Measurements from ENCODE around the gene WDR45.

WDR45 gene

DNA sequence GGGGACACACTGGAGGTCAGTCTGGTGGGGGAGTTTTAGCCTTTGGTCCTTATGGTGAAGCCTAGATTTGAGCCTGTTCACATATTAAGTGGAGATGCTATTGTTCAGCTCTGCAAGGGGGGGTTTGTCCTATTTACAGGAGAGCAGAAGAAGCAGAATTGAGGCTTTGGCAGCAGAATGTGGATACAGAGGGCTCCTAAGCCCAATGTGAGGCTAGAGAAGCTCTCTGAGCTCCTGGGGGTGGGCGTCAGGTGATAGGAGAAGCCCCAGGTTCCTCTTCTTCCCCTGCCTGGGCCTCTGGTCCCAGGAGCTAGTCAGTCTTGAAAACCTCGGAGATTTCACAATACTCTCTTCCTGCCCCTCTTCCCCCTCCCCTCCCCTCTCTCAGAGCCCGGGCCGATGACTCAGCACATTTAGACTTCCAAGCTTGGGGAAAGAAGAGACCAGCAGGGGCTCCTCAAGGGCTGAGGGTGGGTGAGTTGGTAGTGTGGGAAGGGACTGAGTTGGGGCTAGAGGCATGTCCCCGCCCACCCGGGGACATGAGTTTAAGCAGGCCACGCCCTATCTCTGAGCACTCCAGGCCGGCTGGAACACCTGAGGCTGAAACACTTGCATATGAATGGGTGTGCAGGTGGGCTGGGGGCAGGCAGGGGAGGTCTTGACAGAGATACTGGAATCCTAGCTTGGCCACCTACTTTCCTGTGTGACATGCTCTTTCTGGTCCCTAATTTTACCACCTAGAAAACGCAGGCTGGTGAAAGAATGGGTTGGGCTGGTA, 39.9 kb downstream of the WDR45 start:
- Histone ChIP-seq H3K4me2 (peak overlapping the region; percentile 53), H3K79me2 (ENCODE audit: insufficient read depth, low read depth) (peaks cover 26% of the 10 kb centered on the region), H3K36me3 (ENCODE audit: insufficient read depth) (no peaks in the 10 kb centered on the region), H3K4me1 (ENCODE audit: low read depth, poor library complexity, severe bottlenecking) (peaks cover 26% of the 10 kb centered on the region), H2AFZ (ENCODE audit: low read depth) (peak overlapping the region; percentile 26; the same call in 1 of the 2 replicates), H4K20me1 (ENCODE audit: insufficient read depth) (no peaks in the 10 kb centered on the region), H3K27ac (peak overlapping the region; percentile 67), H3K9ac (peak overlapping the region; percentile 32; the same call in 1 of the 2 replicates), H3K4me3 (IDR thresholded peaks at IDR 0.05; ENCODE audit: insufficient read depth, low read depth, low read length) (no peak overlapping the region), H3K27me3 (ENCODE audit: insufficient read depth, low read depth) (no peaks in the 10 kb centered on the region)
- TF ChIP-seq, protein P1, sequence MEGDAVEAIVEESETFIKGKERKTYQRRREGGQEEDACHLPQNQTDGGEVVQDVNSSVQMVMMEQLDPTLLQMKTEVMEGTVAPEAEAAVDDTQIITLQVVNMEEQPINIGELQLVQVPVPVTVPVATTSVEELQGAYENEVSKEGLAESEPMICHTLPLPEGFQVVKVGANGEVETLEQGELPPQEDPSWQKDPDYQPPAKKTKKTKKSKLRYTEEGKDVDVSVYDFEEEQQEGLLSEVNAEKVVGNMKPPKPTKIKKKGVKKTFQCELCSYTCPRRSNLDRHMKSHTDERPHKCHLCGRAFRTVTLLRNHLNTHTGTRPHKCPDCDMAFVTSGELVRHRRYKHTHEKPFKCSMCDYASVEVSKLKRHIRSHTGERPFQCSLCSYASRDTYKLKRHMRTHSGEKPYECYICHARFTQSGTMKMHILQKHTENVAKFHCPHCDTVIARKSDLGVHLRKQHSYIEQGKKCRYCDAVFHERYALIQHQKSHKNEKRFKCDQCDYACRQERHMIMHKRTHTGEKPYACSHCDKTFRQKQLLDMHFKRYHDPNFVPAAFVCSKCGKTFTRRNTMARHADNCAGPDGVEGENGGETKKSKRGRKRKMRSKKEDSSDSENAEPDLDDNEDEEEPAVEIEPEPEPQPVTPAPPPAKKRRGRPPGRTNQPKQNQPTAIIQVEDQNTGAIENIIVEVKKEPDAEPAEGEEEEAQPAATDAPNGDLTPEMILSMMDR (conservative IDR thresholded peaks at IDR 0.05; ENCODE audit: low read depth, low read length) = no peak

GRCh38 chrX:49037883-49038475, 41.7 kb downstream of the WDR45 start:
- H2AFZ ChIP-seq (ENCODE audit: low read depth) = no peak overlapping the region
- H3K27me3 ChIP-seq (ENCODE audit: insufficient read depth, low read depth) = no peaks in the 10 kb centered on the region
- H3K4me3 ChIP-seq (IDR thresholded peaks at IDR 0.05; ENCODE audit: insufficient read depth, low read depth, low read length) = no peak overlapping the region
- no peak overlapping the region for H3K4me2 ChIP-seq
- no peaks in the 10 kb centered on the region for H3K36me3 ChIP-seq (ENCODE audit: insufficient read depth)
- H3K79me2 ChIP-seq (ENCODE audit: insufficient read depth, low read depth) = peaks cover 26% of the 10 kb centered on the region
- no peak overlapping the region for H3K9ac ChIP-seq
- no peak overlapping the region for H3K27ac ChIP-seq
- H4K20me1 ChIP-seq (ENCODE audit: insufficient read depth) = no peaks in the 10 kb centered on the region
- TF ChIP-seq, protein P1 (conservative IDR thresholded peaks at IDR 0.05; ENCODE audit: low read depth, low read length) = no peak
- H3K4me1 ChIP-seq (ENCODE audit: low read depth, poor library complexity, severe bottlenecking) = peaks cover 26% of the 10 kb centered on the region

GRCh38 chrX:49030283-49030682, 49.4 kb downstream of the WDR45 start:
- H3K9ac ChIP-seq = no peak overlapping the region
- H3K27me3 ChIP-seq (ENCODE audit: insufficient read depth, low read depth) = no peaks in the 10 kb centered on the region
- TF ChIP-seq, protein P1 (conservative IDR thresholded peaks at IDR 0.05; ENCODE audit: low read depth, low read length) = no peak
- no peak overlapping the region for H3K4me3 ChIP-seq (IDR thresholded peaks at IDR 0.05; ENCODE audit: insufficient read depth, low read depth, low read length)
- no peak overlapping the region for H2AFZ ChIP-seq (ENCODE audit: low read depth)
- no peaks in the 10 kb centered on the region for H3K4me1 ChIP-seq (ENCODE audit: low read depth, poor library complexity, severe bottlenecking)
- no peaks in the 10 kb centered on the region for H3K79me2 ChIP-seq (ENCODE audit: insufficient read depth, low read depth)
- no peaks in the 10 kb centered on the region for H4K20me1 ChIP-seq (ENCODE audit: insufficient read depth)
- no peak overlapping the region for H3K27ac ChIP-seq
- no peaks in the 10 kb centered on the region for H3K36me3 ChIP-seq (ENCODE audit: insufficient read depth)
- H3K4me2 ChIP-seq = no peak overlapping the region

- TF ChIP-seq, protein P1 (conservative IDR thresholded peaks at IDR 0.05; ENCODE audit: low read depth, low read length) = no peak
- no peaks in the 10 kb centered on the region for H3K4me1 ChIP-seq (ENCODE audit: low read depth, poor library complexity, severe bottlenecking)
- no peak overlapping the region for H3K27ac ChIP-seq
- H3K27me3 ChIP-seq (ENCODE audit: insufficient read depth, low read depth) = no peaks in the 10 kb centered on the region
- H4K20me1 ChIP-seq (ENCODE audit: insufficient read depth) = no peaks in the 10 kb centered on the region
- no peak overlapping the region for H3K4me3 ChIP-seq (IDR thresholded peaks at IDR 0.05; ENCODE audit: insufficient read depth, low read depth, low read length)
- H2AFZ ChIP-seq (ENCODE audit: low read depth) = no peak overlapping the region
- H3K4me2 ChIP-seq = no peak overlapping the region
- H3K79me2 ChIP-seq (ENCODE audit: insufficient read depth, low read depth) = no peaks in the 10 kb centered on the region
- no peaks in the 10 kb centered on the region for H3K36me3 ChIP-seq (ENCODE audit: insufficient read depth)
- H3K9ac ChIP-seq = no peak overlapping the region
Measured at GRCh38 chrX:49029876-49030275, 49.8 kb downstream of the WDR45 start.
